PC-9 (cell line): ENCODE data around the gene RALGAPA2. TPM values are rescaled to one million over a fixed set of nuclear protein-coding genes. Genes with fewer than 3 reads are reported as not detected.
"Not testable (repeated sequence)": the region's sequence is repeated elsewhere in the genome, so short reads cannot be mapped to it uniquely, and the experiment has no call there.

ENCODE experiments used
- BruUV-seq: library from RNA; stranded (reverse); fragments of 400-500 nt; replicated peaks from 2 replicates; lab custom pipeline; 2021; lab: Mats Ljungman, UMichigan
- CTCF ChIA-PET: fragments of 300-600 bp; sonication (Branson Sonifier 250); formaldehyde crosslinking; loops from one replicate; lab custom pipeline; 2022; ENCODE audit warnings: antibody characterized with exemption; lab: Charles Lee
- POLR2A ChIA-PET: fragments of 300-600 bp; sonication (Branson Sonifier 250); formaldehyde crosslinking; loops from one replicate; lab custom pipeline; 2022; ENCODE audit warnings: antibody characterized with exemption; ENCODE audit not compliant: unreplicated experiment; lab: Charles Lee
- DNase-seq, 2 experiments: peaks; one replicate each; pipeline versions ENCODE4 v3.0.0 to v3.0.0-alpha.2; 2015 to 2022; ENCODE audit warnings: mixed read lengths in 1 of 2
- H2AFZ ChIP-seq: fragments of 200-600 bp; sonication (generic); 2 replicates; pipeline ENCODE4 v1.8.1; 2017; ENCODE audit warnings: antibody characterized with exemption
- H3F3A ChIP-seq: fragments of 200-600 bp; sonication (generic); 2 replicates; pipeline ENCODE4 v1.8.1; 2017; ENCODE audit warnings: antibody characterized with exemption, mild to moderate bottlenecking, low read depth; ENCODE audit not compliant: insufficient read depth
- H3K27ac ChIP-seq: fragments of 200-600 bp; sonication (generic); 2 replicates; pipeline ENCODE4 v1.6.1; 2016; ENCODE audit warnings: mixed run types
- H3K27me3 ChIP-seq: fragments of 200-600 bp; sonication (generic); 2 replicates; pipeline ENCODE4 v1.6.1; 2016; ENCODE audit warnings: low read depth, mixed run types; ENCODE audit not compliant: insufficient read depth
- H3K36me3 ChIP-seq: fragments of 200-600 bp; sonication (generic); 2 replicates; pipeline ENCODE4 v1.6.1; 2016; ENCODE audit warnings: low read depth, mixed run types
- H3K4me1 ChIP-seq: fragments of 200-600 bp; sonication (generic); replicated peaks from 2 replicates; pipeline ENCODE4 v1.6.1; 2016; ENCODE audit warnings: mixed run types; ENCODE audit not compliant: insufficient read depth
- H3K4me2 ChIP-seq: fragments of 200-600 bp; sonication (generic); 2 replicates; pipeline ENCODE4 v1.6.1; 2017; ENCODE audit warnings: mixed run types
- H3K4me3 ChIP-seq: fragments of 200-600 bp; sonication (generic); 2 replicates; pipeline ENCODE4 v1.6.1; 2016; ENCODE audit warnings: mixed run types
- H3K79me2 ChIP-seq: fragments of 200-600 bp; sonication (generic); 2 replicates; pipeline ENCODE4 v1.6.1; 2017; ENCODE audit warnings: low read depth, mixed run types
- H3K9me2 ChIP-seq: fragments of 200-600 bp; sonication (generic); 2 replicates; pipeline ENCODE4 v1.8.1; 2017; ENCODE audit warnings: mild to moderate bottlenecking; ENCODE audit not compliant: insufficient read depth
- H3K9me3 ChIP-seq: fragments of 200-600 bp; sonication (generic); 2 replicates; pipeline ENCODE4 v1.8.1; 2016; ENCODE audit warnings: low read depth; ENCODE audit not compliant: insufficient read depth
- H4K20me1 ChIP-seq: fragments of 200-600 bp; sonication (generic); 2 replicates; pipeline ENCODE4 v1.8.1; 2017; ENCODE audit not compliant: insufficient read depth
- CTCF ChIP-seq: fragments of 200-600 bp; sonication (generic); conservative IDR thresholded peaks from 2 replicates; pipeline ENCODE4 v1.6.1; 2017; ENCODE audit warnings: mixed run types, antibody characterized with exemption, mild to moderate bottlenecking, moderate library complexity
- EZH2 ChIP-seq: fragments of 200-600 bp; sonication (generic); IDR thresholded peaks from 2 replicates; pipeline ENCODE4 v1.8.0; 2017; ENCODE audit warnings: antibody characterized with exemption, low read depth
- intact Hi-C: fragments of 100-400 bp; cut with micrococcal nuclease; formaldehyde crosslinking; loops from one replicate; pipeline ENCODE4 v1.10.0; 2022; ENCODE audit not compliant: unreplicated experiment
- total RNA-seq: library from RNA; stranded (reverse); gene quantifications from 2 replicates; pipeline ENCODE4 v1.2.3, GENCODE V29; 2021

RALGAPA2 gene
- total RNA-seq, 1 experiment from 2014 or later = 28.7 TPM

GRCh38 chr20:20360464-20360863, 352.0 kb downstream of the RALGAPA2 start:
- no peak for TF ChIP-seq EZH2
- peak; percentile 85 for TF ChIP-seq CTCF
- Histone ChIP-seq H3K4me2 (0 out of 2 replicates have a peak overlapping the region, but pooled peaks have one; percentile 9), H3F3A (no peaks in the 10 kb centered on the region), H4K20me1 (no peaks in the 10 kb centered on the region), H3K79me2 (no peaks in the 10 kb centered on the region), H3K4me3 (no peak overlapping the region), H3K4me1 (no peaks in the 10 kb centered on the region), H3K36me3 (no peaks in the 10 kb centered on the region), H3K27me3 (peaks cover 12% of the 10 kb centered on the region), H3K9me3 (no peaks in the 10 kb centered on the region), H3K27ac (no peak overlapping the region), H3K9me2 (no peaks in the 10 kb centered on the region), H2AFZ (no peak overlapping the region)
- DNase-seq = peak in 1 of 2 experiments; percentile 21
- ChIA-PET POLR2A (no interaction called here), CTCF (no interaction called here)
- no TSS peak for BruUV-seq
- intact Hi-C loops = loop anchor here (1.0 kb wide), 2 partner anchors 208 to 465 kb away; no protein-coding TSS in a partner anchor

- CTCF ChIA-PET = no interaction called here
Observed at GRCh38 chr20:20359628-20360027, 352.8 kb downstream of the RALGAPA2 start.

GRCh38 chr20:20358801-20359200, 353.6 kb downstream of the RALGAPA2 start:
- Histone ChIP-seq H3K9me3 (no peaks in the 10 kb centered on the region), H3K9me2 (no peaks in the 10 kb centered on the region), H3K79me2 (no peaks in the 10 kb centered on the region), H3K4me1 (no peaks in the 10 kb centered on the region), H3K4me3 (no peak overlapping the region), H3K27me3 (peaks cover 12% of the 10 kb centered on the region), H2AFZ (no peak overlapping the region), H3K27ac (no peak overlapping the region), H4K20me1 (no peaks in the 10 kb centered on the region), H3F3A (no peaks in the 10 kb centered on the region), H3K4me2 (no peak overlapping the region), H3K36me3 (no peaks in the 10 kb centered on the region)
- no peak for DNase-seq
- POLR2A ChIA-PET = interaction anchor here (0.5 kb wide), 1 partner anchor 79 kb away, joined by 3 read pairs; no protein-coding TSS in a partner anchor
- TF ChIP-seq CTCF (no peak), EZH2 (no peak)
- CTCF ChIA-PET = no interaction called here
- intact Hi-C loops = no loop called here
- BruUV-seq = no TSS peak

More at GRCh38 chr20:20359628-20360027, 352.8 kb downstream of the RALGAPA2 start:
- no TSS peak for BruUV-seq
- Histone ChIP-seq H3K4me1 (no peaks in the 10 kb centered on the region), H3K4me2 (no peak overlapping the region), H3K27ac (no peak overlapping the region), H2AFZ (no peak overlapping the region), H3K79me2 (no peaks in the 10 kb centered on the region), H3K4me3 (no peak overlapping the region), H3K36me3 (no peaks in the 10 kb centered on the region), H4K20me1 (no peaks in the 10 kb centered on the region), H3K9me3 (no peaks in the 10 kb centered on the region), H3K9me2 (no peaks in the 10 kb centered on the region), H3F3A (no peaks in the 10 kb centered on the region), H3K27me3 (peaks cover 12% of the 10 kb centered on the region)
- intact Hi-C loops = loop anchor here (1.0 kb wide), 2 partner anchors 209 to 466 kb away; no protein-coding TSS in a partner anchor
- DNase-seq = no peak
- POLR2A ChIA-PET = interaction anchor here (0.5 kb wide), 1 partner anchor 78 kb away, joined by 3 read pairs; no protein-coding TSS in a partner anchor
- TF ChIP-seq CTCF = no peak
- TF ChIP-seq EZH2 = no peak

GRCh38 chr20:20355503-20355902, 356.9 kb downstream of the RALGAPA2 start:
- H3K27ac ChIP-seq, DNase-seq, H2AFZ ChIP-seq, H3K9me2 ChIP-seq, POLR2A ChIA-PET, H3K4me3 ChIP-seq, H3K79me2 ChIP-seq, CTCF ChIA-PET, H4K20me1 ChIP-seq, BruUV-seq, intact Hi-C loops, H3K36me3 ChIP-seq, H3K4me2 ChIP-seq, H3K9me3 ChIP-seq, H3F3A ChIP-seq, H3K4me1 ChIP-seq: not testable (repeated sequence)
- H3K27me3 ChIP-seq = peaks cover 24% of the 10 kb centered on the region
